GM18909 (cell line): ENCODE measurements around the gene SLC8A3.

Experiments
- ATAC-seq: cut with Tn5 transposase; IDR thresholded peaks from one replicate; pipeline ENCODE4 v1.9.1; 2021; ENCODE audit warnings: mild to moderate bottlenecking; ENCODE audit not compliant: unreplicated experiment, poor library complexity

Gene SLC8A3

DNA sequence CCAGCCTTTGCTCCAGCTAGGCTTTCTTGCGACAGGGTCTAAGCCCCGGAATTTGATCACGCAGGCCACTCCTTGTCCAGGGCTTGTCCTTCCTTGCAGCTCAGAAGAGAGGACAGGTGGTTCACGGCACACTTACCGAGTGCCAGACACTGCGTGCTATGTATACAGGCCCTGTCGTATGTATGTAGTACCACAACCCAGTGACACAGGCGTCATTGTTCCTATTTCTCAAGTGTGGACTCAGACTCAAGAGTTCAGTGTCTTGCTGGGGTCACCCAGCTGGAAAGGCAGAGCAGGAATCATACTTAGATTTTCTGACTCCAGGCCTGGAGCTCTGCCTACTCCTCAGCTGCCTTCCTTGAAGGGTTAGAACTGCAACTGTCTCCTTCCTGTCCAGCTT is 155.6 kb downstream of the SLC8A3 start:
- no peak for ATAC-seq

DNA sequence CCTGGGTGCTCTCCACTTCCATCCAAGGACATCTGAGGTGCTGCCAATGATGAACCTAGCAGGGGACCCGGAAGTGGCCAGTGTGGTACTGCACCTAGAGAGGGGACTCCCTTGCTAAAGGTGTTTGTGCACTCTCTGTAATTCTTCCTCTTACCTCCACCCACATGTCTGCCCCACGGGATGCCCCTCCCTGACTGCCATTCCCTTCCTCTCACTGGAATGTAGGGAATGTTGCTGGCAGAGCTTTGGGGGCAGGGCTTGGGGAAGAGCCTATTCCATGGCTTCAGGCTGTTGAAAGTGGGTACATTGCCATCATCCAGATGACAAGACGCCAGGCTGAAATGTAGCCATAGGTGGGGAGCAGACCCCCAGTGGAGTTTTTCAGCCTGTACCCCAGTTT is 156.3 kb downstream of the SLC8A3 start:
- no peak for ATAC-seq

DNA sequence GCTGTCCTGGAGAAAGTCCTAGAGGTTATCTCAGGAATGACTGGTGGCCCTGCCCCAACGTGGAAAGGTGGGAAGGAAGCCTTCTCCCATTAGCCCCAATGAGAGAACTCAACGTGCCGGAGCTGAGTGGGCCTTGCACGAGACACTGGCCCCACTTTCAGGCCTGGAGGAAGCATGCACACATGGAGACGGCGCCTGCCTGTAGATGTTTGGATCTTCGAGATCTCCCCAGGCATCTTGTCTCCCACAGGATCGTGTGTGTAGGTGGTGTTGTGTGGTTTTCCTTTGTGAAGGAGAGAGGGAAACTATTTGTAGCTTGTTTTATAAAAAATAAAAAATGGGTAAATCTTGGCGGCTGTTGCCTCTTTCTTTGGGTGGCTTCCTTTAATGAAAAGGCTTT is 156.7 kb downstream of the SLC8A3 start:
- no peak for ATAC-seq

DNA sequence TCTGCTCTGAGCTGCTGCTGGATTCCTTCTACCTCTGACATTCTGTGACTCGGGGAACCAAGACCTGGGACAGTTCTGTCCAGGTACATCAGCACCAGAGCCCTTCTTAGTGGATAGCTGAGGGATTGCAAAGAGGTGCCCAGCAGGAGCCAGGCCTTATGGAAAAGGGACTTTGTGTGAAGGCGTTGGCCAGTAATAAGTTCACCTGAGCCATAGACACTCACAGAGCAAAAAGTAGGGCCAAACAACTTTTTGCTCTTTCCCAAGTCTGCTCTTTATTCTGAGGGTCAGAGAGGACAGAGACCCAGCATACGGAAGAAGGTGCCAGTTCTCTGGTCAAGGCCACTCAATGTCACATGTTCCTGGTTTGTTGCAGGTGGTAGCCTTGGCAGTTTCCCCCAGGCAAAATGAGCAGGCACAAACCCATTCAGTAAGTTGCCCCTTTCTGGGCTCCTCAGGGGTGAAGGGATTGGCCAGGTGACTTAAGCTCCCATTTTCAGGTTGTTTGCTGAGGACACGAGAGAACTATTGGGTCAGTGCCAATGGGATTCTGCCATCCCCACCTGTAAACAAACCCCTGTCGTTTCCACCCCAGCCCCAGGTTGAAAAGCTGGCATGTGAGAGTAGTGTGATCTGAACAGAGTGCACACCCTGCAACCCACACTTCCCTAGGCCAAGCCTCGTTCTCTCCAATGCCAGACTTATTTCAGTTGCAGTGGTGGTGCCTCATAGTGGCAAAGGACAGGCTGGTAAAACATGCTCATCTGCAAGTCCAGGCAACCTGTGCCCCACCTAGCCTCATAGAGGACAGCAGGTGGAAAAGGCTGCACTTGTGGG is 159.2 kb downstream of the SLC8A3 start:
- ATAC-seq = no peak

DNA sequence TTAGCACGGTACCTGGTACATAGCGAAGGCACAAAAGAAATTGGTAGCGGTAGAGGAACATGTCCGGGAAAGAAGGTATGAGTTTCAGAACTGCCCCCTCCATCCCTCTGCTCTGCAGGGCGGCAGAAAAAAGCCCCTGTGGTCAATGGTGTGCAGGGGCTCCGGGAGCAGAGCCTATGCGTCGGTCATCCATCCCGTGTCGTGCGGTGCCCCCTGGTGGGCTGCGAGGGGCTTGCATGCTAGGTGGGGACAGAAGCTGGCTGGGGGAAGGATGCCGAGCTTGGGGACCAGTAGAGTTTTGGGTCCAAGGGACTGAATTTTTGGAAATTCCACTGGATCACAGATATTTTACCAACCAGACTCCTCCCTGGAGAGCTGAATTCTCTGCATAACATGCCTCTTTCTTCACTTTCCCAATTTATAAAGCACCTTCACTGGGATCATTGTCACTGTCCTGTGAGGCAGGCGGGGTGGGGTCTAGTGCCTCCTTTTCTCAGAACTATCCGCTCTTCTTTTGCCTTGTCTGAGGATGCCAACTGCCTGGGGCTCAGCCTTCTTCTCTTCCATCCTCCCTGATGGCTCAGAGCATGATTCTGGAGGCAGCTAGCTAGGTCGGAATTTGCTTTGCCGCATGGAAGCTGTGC is 160.8 kb downstream of the SLC8A3 start:
- no peak for ATAC-seq

DNA sequence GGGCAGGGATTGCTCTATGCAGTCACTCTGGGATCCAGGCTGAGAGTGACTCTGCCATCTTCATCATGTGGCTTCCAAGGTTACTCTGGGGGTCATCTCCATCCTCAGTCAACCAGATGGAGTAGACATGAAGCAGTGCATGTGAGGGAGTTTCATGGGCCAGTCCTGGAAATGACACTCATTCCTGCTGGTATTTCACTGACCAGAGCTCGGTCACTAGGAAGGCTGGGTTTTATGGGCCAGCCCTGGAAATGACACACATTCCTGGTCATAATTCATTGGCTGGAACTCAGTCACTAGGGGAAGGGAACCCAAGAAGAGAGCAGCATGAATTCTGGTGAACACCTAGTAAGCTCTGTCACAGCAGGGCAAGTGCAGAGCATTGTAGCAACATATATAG is 164.9 kb downstream of the SLC8A3 start:
- no peak for ATAC-seq

DNA sequence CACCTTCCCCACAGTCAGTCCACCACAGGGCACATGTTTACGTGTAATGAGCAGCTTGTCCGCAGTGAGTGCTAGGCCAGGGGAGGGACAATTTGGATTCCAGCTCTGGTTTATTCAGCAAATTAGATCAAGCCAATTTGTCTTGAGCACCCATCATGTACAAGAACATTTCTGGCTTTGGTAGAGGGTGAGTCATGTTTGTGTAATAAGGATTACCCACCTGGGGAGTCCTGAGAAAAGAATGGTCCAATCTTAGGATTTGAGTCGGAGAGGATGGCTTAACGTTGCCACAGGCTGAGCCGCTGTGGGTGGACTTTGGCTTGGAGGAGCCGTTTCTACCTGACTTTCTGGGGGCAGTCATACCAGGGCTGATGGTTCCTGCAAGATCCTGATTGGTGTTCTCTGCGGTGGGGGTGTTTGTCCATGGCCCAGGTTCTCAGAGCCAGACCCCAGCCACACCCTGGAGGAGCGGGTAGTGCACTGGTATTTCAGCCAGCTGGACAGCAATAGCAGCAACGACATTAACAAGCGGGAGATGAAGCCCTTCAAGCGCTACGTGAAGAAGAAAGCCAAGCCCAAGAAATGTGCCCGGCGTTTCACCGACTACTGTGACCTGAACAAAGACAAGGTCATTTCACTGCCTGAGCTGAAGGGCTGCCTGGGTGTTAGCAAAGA is 165.8 kb downstream of the SLC8A3 start:
- ATAC-seq = no peak

DNA sequence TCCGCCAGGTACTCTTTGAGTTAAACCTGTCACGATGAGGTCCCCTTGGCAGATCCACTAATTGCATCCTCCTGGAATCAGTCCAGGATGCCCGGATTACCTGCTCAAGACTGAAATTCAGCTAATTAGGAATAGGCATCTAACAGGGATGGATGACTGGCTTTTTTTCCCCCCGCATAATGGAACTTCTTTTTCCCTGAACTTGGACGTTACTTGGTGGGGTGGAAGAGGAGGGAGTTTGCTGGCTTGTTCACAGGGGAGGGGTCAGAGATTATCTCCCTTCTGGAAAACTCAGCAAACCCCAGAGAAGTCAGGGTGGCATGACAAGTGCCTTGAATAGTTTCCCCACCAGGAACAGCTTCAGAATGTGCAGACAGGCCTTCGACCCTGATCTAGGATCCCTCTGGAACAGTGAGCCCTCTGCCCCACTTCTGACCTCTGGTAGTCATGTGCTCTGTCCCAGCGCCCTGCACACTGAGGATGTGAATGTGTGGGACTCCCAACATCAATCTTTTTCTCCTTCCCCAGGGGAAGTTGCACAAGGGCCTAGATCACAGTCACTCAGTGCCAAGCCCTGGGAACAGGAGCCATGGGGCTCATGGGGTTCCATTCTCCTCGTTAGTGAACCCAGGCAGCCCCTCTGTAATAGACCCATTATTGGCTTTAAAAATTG is 167.1 kb downstream of the SLC8A3 start:
- no peak for ATAC-seq

DNA sequence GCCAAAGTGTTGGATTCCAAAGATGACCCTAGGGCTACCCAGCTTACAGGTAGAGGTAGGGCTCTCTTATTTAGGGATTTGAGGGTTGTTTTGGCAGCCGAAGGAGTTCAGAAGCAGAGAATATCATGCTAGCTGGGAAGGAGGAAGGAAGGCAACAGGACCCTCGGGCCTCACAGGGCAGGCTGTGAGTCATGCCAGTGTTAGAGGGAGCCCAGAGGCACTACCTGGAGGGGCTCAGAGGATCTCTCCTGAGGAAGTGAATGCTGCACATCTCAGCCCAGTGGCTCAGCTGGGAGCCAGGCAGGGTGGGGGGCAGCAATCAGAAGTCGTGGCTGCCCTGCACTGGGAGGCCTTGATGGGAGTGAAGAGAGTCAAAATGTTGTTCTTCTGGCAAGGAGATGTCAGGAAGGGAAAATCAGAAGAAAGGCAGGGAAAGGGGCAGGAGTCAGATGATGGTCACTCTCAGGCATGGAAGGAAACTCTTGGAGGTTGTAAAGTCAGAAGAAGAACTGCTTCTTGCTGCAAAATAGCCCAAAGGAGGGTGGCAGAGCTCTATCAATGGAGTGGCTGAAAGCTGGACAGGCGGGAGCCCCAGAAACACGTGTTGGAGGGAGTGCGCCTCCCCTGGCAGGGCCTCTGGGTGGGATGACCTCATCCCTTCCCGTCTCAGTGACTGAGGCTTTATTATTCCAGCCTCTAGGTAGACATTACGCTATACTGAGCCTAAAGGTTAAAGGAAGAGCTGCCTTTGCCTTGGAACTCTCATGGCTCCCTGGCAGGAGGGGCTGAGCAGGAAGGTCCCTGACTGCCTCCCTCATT is 168.2 kb downstream of the SLC8A3 start:
- no peak for ATAC-seq

DNA sequence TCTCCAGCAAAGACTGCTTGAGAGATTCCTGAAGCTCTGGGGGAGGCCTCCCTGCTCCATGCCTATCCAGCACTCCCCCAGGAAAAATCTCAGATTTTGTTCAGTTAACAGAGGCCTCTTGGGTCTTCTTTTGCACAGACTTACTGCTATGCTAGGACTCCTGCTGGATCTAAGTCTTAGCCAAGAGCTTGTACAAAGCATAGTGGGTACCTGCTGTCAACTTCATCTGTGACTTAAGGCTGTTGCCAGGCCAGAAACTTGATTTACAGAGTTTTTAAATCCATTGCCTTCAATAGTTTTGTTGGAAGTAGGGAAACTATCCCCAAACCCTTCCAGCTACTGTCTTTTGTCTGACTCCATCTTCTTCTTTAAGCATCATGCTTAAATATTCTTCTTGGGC is 169.1 kb downstream of the SLC8A3 start:
- ATAC-seq = no peak

DNA sequence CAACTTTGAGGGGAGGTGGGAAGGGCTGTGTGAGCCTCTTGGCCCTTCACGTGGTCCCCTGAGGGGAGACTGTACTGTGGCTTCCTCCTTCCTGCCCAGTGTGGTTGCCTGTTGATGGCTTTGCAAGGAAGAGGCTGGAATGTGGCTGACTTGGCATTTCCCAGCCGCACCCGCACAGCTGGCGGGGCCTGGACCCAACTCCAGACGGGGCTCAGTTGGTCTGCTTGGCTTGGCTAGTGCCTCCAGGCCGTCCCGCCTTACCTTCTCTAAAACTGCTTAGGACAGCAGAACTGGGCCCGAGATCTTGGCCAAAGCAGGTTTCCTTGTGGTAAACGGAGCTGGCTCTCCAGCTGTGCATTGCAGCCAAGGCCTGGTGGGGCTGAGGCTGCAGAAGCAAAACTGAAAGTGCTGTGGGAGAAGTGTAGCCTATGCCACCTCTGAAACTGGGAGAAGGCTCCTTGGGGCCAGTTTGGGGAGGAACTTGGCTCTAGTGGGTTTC is 170.0 kb downstream of the SLC8A3 start:
- ATAC-seq = peak; percentile 73

DNA sequence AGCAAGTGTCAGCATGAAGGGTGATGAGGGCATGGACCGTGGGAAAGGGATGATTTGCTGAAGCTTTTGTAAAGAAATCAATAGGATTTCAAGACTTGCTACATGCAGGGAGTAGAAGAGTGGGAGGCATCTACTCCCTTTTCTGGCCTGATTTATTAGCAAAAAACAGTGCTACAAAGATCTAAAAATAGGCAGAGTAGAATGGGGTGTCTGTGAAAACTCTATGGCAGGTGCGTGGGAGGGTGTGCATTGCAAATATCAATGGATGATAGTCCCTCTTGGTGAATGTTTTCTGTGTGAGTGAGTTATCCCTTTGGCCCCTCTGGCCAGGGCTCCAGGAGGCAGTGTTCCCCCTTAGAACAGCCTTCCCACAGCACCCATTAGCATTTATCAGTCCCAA is 170.5 kb downstream of the SLC8A3 start:
- peak; percentile 16 for ATAC-seq

DNA sequence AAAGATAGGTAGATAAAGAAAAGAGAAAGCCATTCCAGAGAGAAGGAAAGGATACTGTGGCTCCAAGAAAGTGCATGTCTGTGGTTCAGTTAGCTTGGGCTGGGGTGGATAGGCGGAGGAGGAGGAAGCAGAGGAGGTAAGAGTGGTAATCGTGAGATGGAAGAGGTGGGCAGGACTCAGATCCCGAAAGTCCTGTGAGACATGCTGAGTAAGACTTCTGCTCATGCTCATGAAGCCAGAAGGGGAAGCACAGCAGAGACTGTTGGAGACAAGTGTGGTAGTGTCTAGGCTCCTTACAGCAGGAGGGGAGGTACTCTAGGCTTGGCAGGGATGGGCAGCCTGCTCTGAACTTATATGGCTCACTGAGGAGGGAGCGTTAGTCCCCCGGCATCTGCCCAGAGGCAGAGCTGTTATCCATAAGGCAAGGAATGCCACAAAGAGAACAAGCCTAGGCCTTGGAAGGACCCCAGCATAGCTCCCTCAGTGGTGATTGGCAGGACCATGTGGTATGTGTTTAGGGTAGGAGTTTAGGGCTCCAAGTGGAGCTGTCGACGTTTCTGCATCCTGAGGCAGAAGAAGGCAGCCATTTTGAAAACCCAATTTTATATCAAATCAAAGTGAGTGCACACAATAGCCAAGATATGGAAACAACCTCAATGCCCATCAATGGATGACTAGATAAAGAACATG is 174.2 kb downstream of the SLC8A3 start:
- ATAC-seq = no peak

DNA sequence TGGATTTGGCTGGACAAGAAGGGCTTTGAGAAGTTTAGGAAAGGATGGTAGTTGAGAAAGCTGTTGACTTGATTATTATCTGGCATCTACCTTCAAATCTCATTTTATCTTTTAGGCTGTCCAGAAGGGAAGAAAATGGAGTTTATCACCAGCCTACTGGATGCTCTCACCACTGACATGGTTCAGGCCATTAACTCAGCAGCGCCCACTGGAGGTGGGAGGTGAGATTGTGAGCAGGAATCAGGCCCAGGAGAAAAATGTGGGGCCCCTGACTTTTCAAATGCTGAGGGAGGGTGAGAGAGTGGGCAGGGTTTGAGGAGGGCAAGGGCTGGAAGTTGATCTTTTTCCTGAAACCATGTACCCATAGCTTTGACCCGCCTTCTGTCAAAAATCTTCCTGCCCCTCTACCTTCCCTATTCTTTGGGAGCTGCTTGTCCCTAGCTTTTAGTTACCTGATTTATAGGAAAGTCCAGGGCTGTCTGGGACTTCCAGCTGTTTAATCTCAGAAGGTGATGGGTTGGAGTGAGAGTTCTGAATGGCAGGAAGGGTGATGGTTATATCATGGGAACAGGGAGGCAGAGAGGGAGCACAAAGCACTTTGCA is 175.4 kb downstream of the SLC8A3 start:
- ATAC-seq = no peak

DNA sequence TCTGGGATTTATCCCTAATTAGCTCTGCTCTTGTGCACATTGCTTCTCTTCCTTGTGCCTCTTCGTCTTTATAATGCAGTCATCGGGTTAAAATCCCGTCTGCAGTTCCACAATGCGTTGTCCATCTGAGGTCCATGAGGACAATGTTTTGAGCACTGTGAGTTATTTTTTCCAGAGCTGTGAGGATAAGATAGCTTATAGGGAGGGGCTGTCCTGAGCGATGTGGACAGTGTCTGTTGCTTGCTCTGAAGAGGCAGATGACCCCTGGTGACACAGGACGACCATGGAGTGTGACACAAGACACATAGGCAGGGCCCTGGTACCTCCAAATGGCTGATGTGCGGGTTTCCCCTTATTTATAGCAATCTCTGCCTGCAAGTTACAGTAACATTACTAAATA is 177.0 kb downstream of the SLC8A3 start:
- ATAC-seq = no peak

DNA sequence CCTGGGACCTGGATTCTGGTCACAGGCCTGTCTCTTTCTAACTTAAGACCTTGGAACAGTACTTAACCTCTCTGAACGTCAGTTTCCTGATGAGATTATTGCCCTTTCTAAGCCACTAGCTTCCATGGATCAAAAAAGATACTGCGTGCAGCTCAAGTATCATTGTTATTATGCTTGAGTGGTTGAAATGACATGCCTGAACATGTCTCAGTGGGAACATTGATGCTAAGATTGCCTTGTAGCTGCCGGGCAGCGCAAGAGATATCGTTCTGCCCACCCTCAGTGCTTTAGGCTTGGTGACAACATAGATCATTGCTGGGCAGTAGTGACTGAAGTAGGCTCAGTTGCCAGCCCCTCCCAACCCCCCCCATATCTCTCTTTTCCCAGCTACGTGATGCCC is 177.7 kb downstream of the SLC8A3 start:
- ATAC-seq = no peak

DNA sequence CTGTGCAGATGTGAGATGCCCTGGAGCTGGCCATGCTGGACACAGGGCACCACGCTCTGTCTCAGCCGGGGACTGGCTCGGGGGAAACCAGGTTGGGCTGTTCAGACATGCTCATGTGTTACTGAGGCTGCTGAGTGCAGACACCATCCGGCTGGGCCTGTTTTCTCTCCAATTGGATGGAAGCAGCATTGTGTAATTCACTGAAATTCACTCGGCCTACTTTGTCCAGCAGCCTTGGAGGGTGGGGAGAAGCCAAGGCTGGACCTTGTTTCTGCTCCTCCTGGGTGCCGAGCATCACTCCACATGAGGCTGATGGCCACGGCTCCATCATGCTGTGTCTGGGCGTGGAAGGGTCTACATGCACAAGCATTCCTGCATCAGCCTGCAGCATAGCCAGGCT is 178.8 kb downstream of the SLC8A3 start:
- ATAC-seq = no peak

DNA sequence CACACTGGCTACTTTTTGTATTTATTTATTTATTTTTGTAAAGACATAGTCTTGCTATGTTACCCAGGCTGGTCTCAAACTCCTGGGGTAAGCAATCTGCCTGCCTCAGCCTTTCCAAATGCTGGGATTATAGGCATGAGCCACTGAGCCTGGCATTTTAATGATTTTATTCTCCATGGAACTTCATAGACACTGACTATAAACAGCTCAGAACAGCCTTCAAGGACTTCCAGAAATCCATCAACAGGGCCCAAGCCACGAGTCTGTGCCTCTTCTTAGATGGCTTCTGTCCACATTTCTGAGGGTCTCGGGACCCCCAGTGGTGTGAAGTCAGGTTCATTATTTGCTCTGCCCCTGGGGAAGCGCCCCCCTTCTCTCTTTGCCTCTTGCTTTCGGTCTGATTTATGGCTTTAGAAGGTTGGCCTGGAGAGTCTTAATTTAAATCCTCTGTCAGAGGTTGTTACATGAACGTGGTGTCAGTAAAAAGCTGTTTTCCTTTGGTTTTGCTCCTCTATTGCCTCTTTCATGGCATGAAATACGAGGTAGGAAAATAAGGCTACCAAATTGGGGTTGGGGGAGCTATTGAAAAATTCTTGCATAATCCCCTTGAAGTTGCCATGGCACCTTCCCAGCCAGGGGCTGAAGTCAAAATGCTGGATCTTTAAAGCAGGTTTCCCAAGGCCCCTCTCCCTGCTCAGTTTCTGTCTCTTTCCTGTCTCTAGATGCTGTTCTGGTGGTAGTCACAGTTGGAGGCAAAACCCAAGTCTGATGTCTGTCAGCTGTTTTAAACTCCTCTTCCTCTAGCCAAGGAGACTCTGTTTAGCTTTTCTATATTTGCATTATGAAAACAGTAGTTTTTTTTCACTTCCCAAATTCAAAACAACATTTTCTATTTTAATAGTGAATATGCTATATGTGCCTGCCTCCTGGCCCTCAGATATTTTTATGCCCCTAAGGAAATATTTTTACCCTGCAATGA is 180.2 kb downstream of the SLC8A3 start:
- ATAC-seq = no peak
